Measurements from ENCODE around the gene TSNAXIP1. TPM values are rescaled to one million over a fixed set of nuclear protein-coding genes. Genes with fewer than 3 reads are reported as not detected.
"Not testable (repeated sequence)": the region's sequence is repeated elsewhere in the genome, so short reads cannot be mapped to it uniquely, and the experiment has no call there.

Gene TSNAXIP1
- total RNA-seq, 2 donors from 2014 or later, result 0.39 to 0.86 TPM

GRCh38 chr16:67861877-67862276 lies 55.2 kb downstream of the TSNAXIP1 start:
- Mint-ChIP-seq H3K9me3 (no peaks in the 10 kb centered on the region), H3K36me3 (ENCODE audit: insufficient read depth in 2 of 2) (peaks cover 0 to 7% of the 10 kb centered on the region in 2 donors), H3K4me1 (ENCODE audit: low read depth) (peaks cover 23% of the 10 kb centered on the region), H3K27me3 (ENCODE audit: low read depth) (no peaks in the 10 kb centered on the region), H3K27ac (no peak overlapping the region), H3K4me3 (no peak overlapping the region)
- ATAC-seq (replicated peaks in 1 of 2), result no peak
- no peak for DNase-seq

- Mint-ChIP-seq H3K9me3 (no peaks in the 10 kb centered on the region), H3K27ac (no peak overlapping the region), H3K4me3 (no peak overlapping the region), H3K27me3 (ENCODE audit: low read depth) (no peaks in the 10 kb centered on the region), H3K36me3 (ENCODE audit: insufficient read depth in 2 of 2) (peaks cover 0 to 7% of the 10 kb centered on the region in 2 donors), H3K4me1 (ENCODE audit: low read depth) (peaks cover 13% of the 10 kb centered on the region)
- ATAC-seq (replicated peaks in 1 of 2) (no peak), DNase-seq (no peak)
These were observed 56.2 kb downstream of the TSNAXIP1 start for GRCh38 chr16:67862623-67863583.

DNA sequence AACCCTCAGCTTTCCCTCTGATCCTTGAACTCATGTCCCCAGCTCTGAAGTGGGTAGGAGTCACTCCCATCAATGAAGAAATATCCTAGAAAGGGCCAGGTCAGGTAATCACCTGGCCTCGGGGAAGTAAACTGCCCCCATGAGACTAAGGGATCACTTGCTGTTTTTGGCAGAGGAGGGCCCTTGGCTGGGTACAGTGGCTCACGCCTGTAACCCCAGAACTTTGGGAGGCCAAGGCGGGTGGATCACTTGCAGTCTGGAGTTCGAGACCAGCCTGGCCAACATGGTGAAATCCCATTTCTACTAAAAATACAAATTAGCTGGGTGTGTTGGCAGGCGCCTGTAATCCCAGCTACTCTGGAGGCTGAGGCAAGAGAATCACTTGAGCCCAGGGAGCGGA lies 57.4 kb downstream of the TSNAXIP1 start:
- H3K36me3 Mint-ChIP-seq (ENCODE audit: insufficient read depth in 2 of 2); H3K27ac Mint-ChIP-seq; H3K9me3 Mint-ChIP-seq; H3K4me1 Mint-ChIP-seq (ENCODE audit: low read depth); H3K4me3 Mint-ChIP-seq; H3K27me3 Mint-ChIP-seq (ENCODE audit: low read depth); DNase-seq; ATAC-seq (replicated peaks in 1 of 2): not testable (repeated sequence)

- ATAC-seq (replicated peaks in 1 of 2) (no peak), DNase-seq (no peak)
- Mint-ChIP-seq H3K9me3 (no peaks in the 10 kb centered on the region), H3K4me3 (no peak overlapping the region), H3K27ac (no peak overlapping the region), H3K4me1 (ENCODE audit: low read depth) (peaks cover 6% of the 10 kb centered on the region), H3K27me3 (ENCODE audit: low read depth) (no peaks in the 10 kb centered on the region), H3K36me3 (ENCODE audit: insufficient read depth in 2 of 2) (peaks cover 0 to 7% of the 10 kb centered on the region in 2 donors)
These were observed 57.9 kb downstream of the TSNAXIP1 start for GRCh38 chr16:67864594-67864993.

- Mint-ChIP-seq H3K27me3 (ENCODE audit: low read depth) (no peaks in the 10 kb centered on the region), H3K4me1 (ENCODE audit: low read depth) (peaks cover 6% of the 10 kb centered on the region), H3K27ac (no peak overlapping the region), H3K9me3 (no peaks in the 10 kb centered on the region), H3K36me3 (ENCODE audit: insufficient read depth in 2 of 2) (peaks cover 0 to 8% of the 10 kb centered on the region in 2 donors), H3K4me3 (no peak overlapping the region)
- DNase-seq (no peak), ATAC-seq (replicated peaks in 1 of 2) (no peak)
These were observed 58.6 kb downstream of the TSNAXIP1 start for GRCh38 chr16:67865318-67865717.

DNA sequence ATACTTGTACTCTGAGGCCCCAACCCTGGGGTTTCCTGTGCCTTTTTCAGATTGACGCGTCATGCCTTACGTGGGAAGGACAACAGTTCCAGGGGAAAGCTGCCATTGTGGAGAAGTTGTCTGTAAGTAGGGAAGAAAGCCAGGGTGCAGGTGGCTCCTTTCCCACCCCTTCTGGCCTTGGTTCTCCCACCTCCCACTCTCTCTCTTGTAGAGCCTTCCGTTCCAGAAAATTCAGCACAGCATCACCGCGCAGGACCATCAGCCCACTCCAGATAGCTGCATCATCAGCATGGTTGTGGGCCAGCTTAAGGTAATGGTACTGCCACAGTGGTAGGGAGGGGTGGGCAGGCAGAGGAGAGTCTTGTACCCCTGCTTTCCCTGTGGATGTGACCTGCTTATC lies 61.6 kb downstream of the TSNAXIP1 start:
- Mint-ChIP-seq H3K27ac (no peak overlapping the region), H3K9me3 (no peaks in the 10 kb centered on the region), H3K36me3 (ENCODE audit: insufficient read depth in 2 of 2) (peaks cover 0 to 13% of the 10 kb centered on the region in 2 donors), H3K27me3 (ENCODE audit: low read depth) (no peaks in the 10 kb centered on the region), H3K4me3 (no peak overlapping the region), H3K4me1 (ENCODE audit: low read depth) (peaks cover 7% of the 10 kb centered on the region)
- ATAC-seq (replicated peaks in 1 of 2), result no peak
- DNase-seq, result no peak

- ATAC-seq (replicated peaks in 1 of 2) (no peak), DNase-seq (no peak)
- Mint-ChIP-seq H3K4me1 (ENCODE audit: low read depth) (peaks cover 19% of the 10 kb centered on the region), H3K4me3 (no peak overlapping the region), H3K27me3 (ENCODE audit: low read depth) (no peaks in the 10 kb centered on the region), H3K9me3 (no peaks in the 10 kb centered on the region), H3K27ac (peak overlapping the region; percentile 54), H3K36me3 (ENCODE audit: insufficient read depth in 2 of 2) (peaks cover 2 to 15% of the 10 kb centered on the region in 2 donors)
These were observed 63.0 kb downstream of the TSNAXIP1 start for GRCh38 chr16:67869653-67870052.

DNA sequence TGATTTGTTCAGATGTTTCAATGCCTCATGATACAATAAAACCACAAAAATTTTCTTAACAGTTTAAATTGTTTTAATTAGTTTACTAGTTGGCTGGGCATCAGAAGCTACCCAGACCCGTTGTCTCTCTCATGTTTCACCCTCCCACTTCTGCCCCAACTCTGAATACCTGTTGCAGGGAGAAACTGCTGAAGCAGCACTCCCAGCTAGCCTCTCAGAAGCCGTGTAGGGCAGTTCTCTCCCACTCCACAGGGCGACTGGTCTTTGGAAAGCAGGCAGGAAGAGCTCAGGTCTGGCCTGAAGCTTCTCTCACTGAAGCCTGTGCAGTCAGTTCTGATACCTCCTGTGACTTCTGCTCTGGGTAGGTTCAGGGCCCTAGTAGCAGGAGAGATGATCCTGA lies 64.6 kb downstream of the TSNAXIP1 start:
- H3K36me3 Mint-ChIP-seq (ENCODE audit: insufficient read depth in 2 of 2), result peaks cover 2 to 18% of the 10 kb centered on the region in 2 donors
- peak overlapping the region; percentile 35 for H3K27ac Mint-ChIP-seq
- ATAC-seq (replicated peaks in 1 of 2), result no peak

DNA sequence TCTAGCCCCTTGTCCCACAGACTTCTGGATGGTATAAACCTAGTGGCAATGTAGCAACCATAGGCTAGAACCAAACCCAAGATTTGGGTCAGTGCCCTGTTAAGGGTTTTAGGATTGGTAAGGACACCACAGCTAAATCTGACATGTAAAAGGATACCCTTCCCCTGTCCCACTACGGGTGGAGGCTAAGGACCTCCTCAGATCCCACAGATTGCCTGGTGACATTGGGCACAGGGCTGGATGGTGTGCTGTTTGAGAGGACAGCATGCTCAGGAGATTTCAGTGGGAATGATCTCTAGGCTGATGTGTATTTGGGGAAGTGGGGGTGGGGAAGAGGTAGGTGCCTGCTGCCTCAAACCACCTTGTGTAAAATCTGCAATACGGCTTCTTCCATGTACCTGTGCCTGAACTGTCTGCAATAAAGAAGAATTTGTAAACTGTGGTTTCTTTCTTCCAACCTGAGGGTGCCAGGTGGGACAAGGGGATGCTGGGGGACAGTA lies 65.5 kb downstream of the TSNAXIP1 start:
- Mint-ChIP-seq H3K27ac (peak overlapping the region; percentile 49), H3K9me3 (no peaks in the 10 kb centered on the region), H3K4me3 (peak overlapping the region; percentile 92 to 93), H3K36me3 (ENCODE audit: insufficient read depth in 2 of 2) (peaks cover 2 to 15% of the 10 kb centered on the region in 2 donors), H3K4me1 (ENCODE audit: low read depth) (peaks cover 32% of the 10 kb centered on the region), H3K27me3 (ENCODE audit: low read depth) (no peaks in the 10 kb centered on the region)
- DNase-seq (no peak), ATAC-seq (replicated peaks in 1 of 2) (no peak)

More for the DNA sequence above, 64.6 kb downstream of the TSNAXIP1 start:
- peaks cover 32% of the 10 kb centered on the region for H3K4me1 Mint-ChIP-seq (ENCODE audit: low read depth)
- DNase-seq, result no peak
- no peak overlapping the region for H3K4me3 Mint-ChIP-seq
- no peaks in the 10 kb centered on the region for H3K9me3 Mint-ChIP-seq
- no peaks in the 10 kb centered on the region for H3K27me3 Mint-ChIP-seq (ENCODE audit: low read depth)

- Mint-ChIP-seq H3K4me1 (ENCODE audit: low read depth) (peaks cover 32% of the 10 kb centered on the region), H3K4me3 (peak within 1 kb of the TSS; percentile 92 to 93), H3K27ac (peak within 1 kb of the TSS; percentile 80), H3K27me3 (ENCODE audit: low read depth) (no peaks in the 10 kb centered on the region), H3K9me3 (no peaks in the 10 kb centered on the region), H3K36me3 (ENCODE audit: insufficient read depth in 2 of 2) (peaks cover 2 to 15% of the 10 kb centered on the region in 2 donors)
- peak; percentile 94 to 96 for ATAC-seq (replicated peaks in 1 of 2)
- peak; percentile 92 to 95 for DNase-seq
These were observed 66.1 kb downstream of the TSNAXIP1 start, which contains the start of gene EDC4 for GRCh38 chr16:67872631-67873434. Gene EDC4, plus strand, starts transcription at chr16:67873052. Its CDS starts 210 bp downstream, at chr16:67873262.

DNA sequence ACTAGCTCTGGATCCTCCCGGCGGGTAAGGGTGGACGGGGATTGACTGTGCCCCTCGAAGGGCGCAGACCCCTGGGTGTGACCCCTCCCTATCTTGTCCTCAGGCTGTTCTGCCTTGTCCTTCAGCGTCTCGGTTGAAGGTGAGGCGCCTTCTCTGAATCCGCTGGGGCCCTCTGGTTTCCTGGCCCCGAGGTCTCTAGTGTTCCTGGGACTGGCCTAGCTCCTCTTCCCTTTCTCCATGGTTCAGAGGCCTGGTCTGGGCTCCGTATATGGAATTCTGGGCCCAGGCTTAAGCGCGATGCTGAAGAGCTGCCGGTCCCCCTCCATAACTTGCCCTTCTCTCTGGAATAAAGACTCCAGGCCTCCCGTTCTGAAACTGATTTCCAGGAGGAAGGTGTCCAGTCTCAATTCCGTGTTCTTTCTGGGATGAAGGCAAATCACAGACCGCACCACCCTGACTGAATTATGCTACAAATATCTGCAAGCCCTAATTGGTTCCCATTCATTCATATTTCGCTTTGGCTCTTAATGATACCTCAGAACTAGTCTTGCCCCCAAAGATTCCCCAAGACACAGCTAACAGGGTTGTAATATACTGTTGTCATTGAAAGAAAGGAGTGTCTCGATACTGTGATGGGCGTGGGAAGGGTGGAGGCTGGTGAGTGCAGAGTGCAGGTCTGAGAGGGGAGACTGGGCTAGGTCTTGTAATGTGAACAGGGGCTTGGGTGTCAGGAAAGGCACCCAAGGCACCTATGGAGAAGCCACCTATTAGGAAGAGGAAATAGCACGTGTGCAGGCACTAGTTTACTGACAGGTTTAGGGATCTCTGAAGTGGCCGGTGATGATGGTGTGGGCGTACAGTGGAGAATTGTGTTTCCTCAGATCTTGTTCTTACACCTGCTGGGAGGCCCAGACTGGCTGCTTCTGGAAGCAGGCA lies 67.0 kb downstream of the TSNAXIP1 start:
- Mint-ChIP-seq H3K27ac (peak overlapping the region; percentile 80), H3K36me3 (ENCODE audit: insufficient read depth in 2 of 2) (peaks cover 2 to 15% of the 10 kb centered on the region in 2 donors), H3K27me3 (ENCODE audit: low read depth) (no peaks in the 10 kb centered on the region), H3K4me1 (ENCODE audit: low read depth) (peaks cover 32% of the 10 kb centered on the region), H3K4me3 (peak overlapping the region; percentile 92 to 93), H3K9me3 (no peaks in the 10 kb centered on the region)
- DNase-seq (no peak), ATAC-seq (replicated peaks in 1 of 2) (peak in 1 of 2 donors; percentile 3)

GRCh38 chr16:67874372-67874771 lies 67.7 kb downstream of the TSNAXIP1 start:
- H3K9me3 Mint-ChIP-seq, result no peaks in the 10 kb centered on the region
- no peak for ATAC-seq (replicated peaks in 1 of 2)
- H3K27me3 Mint-ChIP-seq (ENCODE audit: low read depth), result no peaks in the 10 kb centered on the region
- DNase-seq, result no peak
- H3K4me1 Mint-ChIP-seq (ENCODE audit: low read depth), result peaks cover 32% of the 10 kb centered on the region
- peak overlapping the region; percentile 80 for H3K27ac Mint-ChIP-seq
- H3K4me3 Mint-ChIP-seq, result peak overlapping the region; percentile 92 to 93
- H3K36me3 Mint-ChIP-seq (ENCODE audit: insufficient read depth in 2 of 2), result peaks cover 2 to 17% of the 10 kb centered on the region in 2 donors

All from activated T-cell treated with anti-CD3 and anti-CD28 coated beads, Interleukin-2, amount 50 U/mL, for 72 hours (primary cell).